Medulla oblongata (tissue), 1 donor: ENCODE measurements around the gene PLSCR3.

Experiments
- DNase-seq: peaks from one replicate; pipeline ENCODE4 v3.0.0-alpha.2; 2015; ENCODE audit errors: extremely low spot score

The PLSCR3 gene

DNA sequence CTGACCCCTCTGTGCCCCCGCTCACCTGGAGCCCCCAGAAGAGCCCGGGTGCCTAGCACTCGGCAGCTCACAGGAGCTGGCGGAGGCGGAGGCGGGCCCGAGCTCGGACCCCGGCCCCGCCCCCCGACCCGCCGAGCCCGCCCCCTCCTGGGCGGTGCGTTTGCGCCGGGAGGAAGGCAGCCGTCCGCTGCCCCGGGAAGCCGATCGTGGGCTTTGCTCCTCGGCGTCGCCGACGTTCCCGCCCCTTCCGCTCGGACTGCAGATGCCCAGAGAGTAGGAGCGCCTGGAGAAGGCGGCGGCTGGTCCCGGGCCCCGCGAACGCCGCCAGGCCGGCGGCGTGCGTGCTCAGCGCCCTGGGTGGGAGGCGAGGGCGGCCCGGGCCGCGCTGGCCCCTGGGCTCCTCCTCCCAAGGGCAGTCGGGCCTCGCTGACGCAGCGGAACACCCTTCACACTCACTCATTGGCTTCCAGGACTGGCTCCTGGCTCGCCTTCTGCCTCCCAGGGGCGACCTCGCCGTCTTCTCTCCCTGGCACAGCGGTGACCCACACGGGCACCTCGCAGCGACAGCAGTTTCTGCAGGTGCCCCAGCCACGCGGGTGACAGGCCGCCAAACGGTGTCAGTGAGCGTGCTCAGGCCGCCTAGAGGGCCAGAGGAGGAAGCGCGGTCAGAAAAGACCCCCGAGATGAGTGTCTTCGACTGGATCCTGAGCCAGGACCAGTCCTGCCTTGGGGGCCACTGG, at the start of gene PLSCR3:
Gene PLSCR3 (minus strand): TSS at position 74 of the 740 bp plus-strand sequence. CDS start 415 bp downstream, outside the sequence.
- DNase-seq, result peak; percentile 85

DNA sequence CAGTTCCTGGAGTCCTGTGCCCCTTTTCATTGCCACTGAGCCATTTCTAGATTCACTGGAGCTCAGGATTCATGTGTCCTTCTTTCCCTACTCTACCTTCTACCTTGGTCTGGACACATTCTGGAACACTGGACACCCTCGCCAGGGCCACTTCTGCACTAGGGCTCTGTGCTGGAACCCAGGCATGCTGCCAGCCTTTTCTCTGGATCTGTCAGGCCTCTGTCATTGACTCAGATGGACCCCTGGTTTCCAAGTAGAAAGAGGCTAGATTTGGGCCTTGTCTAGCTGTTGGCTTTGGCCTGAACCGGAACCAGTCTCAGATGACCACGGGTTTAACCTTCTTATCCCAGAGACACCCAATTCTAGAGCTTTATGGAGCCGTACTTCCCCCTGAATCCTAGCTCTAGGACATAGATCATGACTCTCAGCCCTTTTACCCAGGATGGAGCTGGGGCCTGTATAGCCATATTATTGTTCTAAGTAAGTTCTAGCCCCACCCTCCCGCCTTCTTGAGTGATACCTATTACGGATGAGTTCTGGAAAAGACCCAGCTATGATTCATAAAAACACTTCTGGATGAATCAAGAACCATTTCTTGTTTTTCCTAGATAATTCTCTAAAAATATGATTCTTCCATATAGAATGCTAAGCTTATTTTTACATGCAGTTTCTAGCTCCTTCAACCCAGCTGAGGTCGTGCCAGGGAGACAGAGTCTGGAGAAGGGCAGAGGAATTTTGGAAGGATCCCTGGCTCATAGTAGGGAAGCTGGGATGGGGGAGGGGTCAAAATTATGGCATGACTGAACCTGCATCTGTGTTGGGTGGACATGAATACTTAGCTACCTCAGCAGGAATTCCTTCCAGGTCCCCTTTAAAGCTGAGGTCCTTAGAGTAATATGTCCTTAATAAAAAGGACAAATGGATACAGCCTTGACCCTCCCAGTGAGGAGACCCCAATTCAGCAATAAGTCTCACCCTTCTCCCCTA, 49.5 kb upstream of the PLSCR3 start:
- DNase-seq, result no peak

DNA sequence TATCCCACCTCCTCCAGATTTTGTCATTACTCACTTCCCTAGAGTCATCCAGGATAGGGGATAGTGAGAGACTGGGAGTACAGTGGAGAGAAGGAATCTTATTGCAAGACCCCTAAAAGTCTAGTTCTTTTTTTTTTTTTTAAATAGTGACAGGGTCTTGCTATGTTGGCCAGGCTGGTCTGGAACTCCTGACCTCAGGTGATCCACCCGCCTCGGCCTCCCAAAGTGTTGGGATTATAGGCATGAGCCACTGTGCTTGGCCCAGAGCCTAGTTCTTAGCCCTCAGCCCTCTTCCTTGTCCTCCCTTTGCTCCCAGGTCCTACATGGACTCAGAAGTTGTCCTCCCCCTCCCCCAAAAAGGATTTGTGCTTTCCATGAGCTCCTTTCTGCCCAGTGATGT, 47.8 kb upstream of the PLSCR3 start:
- no peak for DNase-seq

DNA sequence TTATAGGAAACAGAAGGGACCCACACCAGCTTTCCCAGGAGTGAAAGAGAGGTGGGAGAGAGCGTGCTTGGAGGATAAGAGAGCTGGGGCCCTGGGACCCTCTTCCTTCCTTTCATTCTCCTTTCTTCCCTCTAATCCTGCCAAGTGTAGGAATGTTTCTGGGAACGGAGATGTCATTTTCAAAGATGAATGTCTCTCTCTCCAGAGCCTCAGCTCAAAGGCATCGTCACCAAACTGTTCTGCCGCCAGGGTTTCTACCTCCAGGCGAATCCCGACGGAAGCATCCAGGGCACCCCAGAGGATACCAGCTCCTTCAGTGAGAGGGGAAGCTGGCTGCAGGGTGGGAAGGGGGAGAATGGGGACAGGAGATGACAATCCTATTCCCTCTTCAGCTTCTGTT, 46.9 kb upstream of the PLSCR3 start:
- no peak for DNase-seq

DNA sequence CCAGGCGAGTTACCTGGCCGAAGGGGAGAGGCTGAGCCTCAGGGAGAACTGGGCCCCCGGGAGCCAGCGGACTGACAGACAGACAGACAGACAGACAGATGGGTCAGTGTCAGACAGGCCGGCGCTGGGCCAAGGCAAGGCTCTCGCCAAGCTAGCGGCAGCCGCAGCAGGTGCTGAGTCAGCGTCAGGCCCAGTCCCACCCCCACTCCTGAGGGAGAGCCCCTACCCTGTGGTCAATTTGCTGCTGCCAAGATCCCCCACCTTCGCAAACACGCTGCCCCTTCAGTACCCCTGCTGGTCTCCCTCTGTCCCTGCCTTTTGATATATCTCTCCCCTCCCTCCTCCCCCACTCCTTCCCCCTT, 46.5 kb upstream of the PLSCR3 start:
- no peak for DNase-seq

DNA sequence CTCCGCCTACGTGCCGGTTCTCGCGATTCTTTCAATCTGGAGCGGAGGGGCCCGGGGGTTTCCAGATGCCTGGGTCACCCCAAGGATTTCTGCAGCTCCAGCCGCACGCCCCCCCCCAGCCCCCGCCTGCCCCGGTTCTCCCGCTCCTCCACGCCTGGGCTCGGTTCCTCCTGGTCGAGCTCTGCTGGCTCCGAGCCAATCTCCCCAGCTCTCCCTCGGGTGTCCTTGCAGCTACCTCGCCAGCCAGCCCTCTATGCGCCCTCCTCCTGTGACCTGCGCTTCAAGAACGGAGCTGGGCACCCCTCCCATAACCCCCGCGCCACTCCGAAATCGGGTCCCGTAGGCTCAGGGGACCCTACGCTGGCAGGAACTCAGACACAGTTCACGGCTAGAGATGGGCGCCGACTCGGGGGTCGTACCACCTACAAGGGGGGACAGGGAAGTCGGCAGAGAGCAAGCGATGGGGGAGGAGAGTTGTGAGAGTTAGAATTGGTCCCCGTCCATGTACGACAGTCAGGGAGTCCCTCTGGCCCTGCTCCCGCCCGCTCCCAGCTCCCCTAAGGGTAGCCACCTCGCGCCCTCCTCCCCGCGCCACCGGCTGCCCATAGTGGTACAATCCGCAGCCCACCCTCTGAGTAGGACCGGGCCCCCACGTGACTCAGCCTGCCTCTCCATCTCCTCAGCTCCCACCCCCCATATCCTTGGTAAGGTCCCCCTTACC, 45.9 kb upstream of the PLSCR3 start:
- DNase-seq, result peak; percentile 28

DNA sequence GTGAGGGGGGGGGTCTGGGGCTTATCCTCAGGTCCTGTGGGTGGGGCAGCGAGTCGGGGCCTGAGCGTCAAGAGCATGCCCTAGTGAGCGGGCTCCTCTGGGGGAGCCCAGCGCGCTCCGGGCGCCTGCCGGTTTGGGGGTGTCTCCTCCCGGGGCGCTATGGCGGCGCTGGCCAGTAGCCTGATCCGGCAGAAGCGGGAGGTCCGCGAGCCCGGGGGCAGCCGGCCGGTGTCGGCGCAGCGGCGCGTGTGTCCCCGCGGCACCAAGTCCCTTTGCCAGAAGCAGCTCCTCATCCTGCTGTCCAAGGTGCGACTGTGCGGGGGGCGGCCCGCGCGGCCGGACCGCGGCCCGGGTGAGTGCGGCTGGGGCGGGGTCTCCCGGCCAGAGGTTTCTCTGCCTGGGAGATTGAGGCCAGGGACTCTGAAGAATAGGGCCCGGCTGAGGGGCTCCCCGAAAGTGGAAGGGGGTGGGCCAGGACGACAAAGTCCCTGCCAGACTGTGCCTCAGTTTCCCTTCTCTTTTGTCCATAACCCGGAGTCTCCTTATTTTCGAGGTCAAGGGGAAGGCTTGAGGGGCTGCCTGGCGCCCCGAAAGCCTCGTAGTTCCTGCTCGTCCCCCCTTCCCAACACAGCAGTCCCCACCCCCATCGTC, 45.3 kb upstream of the PLSCR3 start, which contains the start of gene FGF11:
Gene FGF11 (plus strand): TSS at position 51 of the 651 bp plus-strand sequence. CDS start 109 bp downstream, at position 160.
- DNase-seq, result no peak

DNA sequence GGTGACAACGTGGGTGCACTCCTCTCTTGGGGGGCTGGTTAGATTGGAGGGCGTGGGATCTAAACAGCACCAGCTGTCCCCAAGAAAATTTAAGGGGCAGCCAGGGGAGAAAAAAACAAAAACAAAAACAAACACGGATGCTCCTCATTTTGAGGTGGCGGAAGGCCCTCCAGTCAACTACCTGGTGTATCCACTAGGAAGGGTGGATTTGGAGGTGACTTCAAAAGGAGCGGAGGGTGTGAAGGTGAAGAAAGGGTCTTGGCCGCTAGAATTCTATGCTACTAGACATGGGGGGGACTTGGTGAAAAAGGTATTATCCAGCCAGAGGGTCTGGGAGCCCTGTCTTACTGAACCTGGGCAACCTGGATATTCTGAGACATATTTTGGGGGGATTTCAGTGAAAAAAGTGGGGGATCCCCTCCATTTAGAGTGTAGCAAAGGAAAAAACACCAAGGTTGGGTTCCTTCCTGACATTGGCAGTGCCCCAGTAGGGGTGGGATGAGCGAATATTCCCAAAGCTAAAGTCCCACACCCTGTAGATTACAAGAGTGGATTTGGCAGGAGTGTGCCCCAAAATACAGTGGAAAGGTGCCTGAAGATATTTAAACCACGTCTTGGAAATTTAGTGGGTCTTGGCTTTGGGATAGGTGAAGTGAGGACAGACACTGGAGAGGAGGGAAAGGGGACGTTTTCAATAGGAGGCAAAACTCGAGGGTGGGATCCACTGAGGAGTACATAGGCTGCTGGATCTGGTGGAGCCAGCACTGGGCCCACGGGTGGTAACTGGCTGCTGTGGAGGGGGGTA, 44.5 kb upstream of the PLSCR3 start:
- DNase-seq, result no peak

DNA sequence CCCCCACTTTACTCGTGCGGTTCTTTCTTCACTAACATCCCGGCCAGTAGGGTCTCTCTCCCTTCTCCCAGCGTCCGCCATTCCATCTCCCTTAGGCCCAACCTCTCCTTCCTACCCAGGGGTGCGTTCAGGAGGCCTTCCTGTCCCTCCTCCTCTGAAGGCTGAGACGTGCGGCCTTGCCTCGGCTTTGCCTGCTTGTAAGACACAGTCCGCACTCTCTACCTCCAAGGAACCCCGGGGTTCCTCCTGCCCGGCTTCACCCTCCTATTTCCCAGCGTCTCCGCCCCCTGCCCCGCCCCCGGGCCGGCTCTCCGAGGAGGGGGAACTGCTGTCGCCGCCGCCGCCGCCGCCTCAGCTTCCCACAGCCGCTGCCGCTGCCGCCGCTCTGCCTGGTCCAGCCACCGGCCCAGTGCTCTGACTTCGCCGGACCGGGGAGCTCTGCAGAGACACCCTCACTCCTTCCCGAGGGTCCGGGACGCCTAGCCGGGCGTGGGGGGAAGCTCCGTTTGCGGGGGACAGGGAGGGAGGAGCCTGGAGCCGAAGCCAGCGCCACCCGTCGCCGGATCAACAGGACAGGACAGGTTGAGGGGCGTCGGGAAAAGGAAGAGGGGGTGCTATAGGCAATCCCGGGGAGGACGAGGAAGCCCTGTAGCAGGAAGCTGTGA, 43.8 kb upstream of the PLSCR3 start:
- peak; percentile 69 for DNase-seq

DNA sequence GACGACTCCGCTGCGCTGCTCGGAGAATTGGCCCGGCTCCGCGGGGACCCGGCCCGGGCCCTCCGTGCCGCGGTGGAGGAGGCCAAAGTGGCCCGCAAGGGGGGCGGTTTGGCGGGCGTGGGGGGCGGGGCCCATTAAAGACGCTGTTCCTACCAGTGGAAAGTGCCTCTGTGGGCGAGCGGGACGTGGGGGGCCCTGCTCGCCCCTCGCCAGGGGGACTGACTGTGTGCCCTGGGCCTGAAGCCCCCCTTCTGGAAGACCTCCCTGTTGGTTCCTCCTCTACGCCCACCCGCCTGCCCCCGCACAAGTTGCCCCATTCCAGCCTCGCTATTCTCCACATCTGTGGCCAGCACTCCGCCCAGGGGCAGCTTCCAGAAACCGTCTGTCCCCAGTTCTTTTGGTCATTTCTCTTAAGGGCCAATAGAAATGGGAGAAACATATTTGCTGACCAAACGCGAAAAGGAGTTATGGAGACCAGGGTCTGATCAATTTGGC, 43.1 kb upstream of the PLSCR3 start:
- no peak for DNase-seq

DNA sequence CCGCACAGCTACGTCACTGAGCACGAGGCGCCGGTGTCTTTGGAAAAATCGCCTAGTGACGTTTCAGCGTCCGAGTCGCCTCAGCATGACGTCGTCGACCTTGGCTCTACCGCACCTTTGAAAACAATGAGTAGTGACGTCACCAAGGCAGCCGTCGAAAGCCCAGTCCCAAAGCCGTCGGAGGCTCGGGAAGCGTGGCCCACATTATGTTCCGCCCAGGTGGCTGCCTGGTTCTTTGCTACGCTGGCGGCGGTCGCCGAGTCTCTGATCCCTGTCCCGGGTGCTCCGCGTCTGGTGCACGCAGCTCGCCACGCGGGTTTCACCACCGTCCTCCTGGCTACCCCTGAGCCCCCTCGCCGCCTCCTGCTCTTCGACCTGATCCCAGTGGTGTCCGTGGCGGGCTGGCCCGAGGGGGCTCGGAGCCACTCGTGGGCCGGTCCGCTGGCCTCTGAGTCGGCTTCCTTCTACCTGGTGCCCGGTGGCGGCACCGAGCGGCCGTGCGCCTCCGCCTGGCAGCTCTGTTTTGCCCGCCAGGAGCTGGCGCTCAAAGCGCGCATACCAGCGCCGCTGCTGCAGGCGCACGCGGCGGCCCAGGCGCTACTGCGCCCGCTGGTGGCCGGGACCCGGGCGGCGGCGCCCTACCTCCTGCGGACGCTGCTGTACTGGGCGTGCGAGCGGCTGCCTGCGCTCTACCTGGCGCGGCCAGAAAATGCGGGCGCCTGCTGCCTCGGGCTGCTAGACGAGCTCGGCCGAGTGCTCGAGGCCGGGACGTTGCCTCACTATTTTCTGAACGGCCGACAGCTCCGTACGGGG, 42.4 kb upstream of the PLSCR3 start:
- DNase-seq, result peak; percentile 82

DNA sequence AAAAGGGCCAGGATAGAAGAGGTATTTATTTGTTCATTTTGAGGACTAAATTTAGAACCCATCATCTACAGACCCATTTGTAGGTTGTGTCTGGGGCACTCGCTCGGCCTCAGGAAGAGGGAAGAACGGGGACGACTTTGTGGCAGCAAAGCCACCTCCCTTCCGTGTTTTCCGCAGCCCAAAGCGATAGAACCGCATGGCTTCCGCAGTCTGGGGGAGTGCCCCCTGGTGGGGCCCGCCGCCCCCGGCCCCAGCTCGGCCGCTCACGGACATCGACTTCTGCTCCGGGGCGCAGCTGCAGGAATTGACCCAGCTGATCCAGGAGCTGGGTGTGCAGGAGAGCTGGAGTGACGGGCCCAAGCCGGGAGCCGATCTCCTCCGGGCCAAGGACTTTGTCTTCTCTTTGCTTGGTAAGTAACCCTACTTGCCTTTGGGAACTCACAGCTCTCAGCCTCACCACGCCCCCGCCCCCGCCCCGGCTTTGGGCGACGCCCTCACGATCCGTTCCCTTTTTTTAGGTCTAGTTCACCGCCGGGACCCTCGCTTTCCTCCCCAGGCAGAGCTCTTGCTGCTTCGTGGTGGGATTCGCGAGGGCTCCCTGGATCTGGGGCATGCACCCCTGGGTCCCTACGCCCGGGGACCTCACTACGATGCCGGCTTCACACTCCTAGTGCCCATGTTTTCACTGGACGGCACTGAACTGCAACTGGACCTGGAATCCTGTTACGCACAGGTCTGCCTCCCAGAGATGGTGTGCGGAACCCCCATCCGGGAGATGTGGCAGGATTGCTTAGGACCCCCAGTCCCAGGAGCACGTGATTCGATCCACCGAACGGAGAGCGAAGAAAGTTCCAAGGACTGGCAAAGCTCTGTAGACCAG, 41.6 kb upstream of the PLSCR3 start:
- no peak for DNase-seq

DNA sequence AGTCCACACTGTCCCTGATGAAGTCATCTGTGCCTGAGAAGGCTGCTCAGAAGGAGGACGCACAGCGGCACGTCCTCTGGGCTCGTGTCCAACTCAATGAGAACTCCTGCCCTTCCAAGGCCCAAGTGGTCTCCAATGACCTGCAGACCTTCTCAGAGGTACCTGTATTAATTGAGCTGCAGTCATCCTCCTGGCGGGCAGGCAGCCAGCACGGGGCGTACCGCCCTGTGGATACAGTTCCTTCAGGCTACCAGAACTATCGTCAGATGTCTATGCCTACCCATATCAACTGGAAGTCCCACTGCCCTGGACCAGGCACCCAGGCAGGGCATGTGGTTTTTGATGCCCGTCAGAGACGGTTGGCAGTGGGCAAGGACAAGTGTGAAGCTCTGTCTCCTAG, 38.0 kb upstream of the PLSCR3 start:
- no peak for DNase-seq

DNA sequence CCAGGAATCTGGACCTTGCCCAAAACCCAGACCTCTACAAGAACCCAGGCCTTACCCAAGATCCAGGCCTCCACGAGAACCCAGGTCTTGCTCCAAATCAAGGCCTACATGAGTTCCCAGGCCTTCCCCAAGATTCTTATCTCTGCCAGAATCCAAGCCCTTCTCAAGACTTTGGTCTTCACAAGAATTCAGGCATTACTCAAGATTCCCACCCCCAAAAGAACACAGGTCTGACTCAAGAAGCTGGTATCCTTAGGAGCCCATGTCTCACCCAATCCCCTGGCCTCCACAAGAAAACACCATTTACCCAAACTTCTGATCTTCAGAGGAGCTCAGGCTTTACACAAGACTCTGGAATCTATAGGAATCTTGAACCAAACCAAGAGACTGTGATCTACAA, 36.9 kb upstream of the PLSCR3 start:
- no peak for DNase-seq

DNA sequence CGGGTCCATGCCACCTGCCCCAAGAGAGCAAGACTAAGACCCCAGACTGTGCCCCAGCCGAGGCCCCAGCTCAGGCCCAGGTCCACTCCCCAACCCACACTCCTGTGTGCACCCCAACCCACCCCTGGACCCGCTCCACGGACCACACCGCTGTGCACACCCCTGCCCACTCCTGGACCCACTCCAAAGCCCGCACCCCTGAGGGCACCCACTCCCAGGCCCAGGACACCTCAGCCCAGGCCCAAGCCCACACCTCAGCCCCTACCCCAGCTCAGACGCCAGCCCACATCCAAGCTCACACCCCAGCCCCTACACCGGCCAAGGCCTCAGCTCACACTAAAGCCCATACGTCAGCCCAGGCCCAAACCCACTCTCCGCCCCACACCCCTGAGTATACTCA, 35.4 kb upstream of the PLSCR3 start:
- no peak for DNase-seq

DNA sequence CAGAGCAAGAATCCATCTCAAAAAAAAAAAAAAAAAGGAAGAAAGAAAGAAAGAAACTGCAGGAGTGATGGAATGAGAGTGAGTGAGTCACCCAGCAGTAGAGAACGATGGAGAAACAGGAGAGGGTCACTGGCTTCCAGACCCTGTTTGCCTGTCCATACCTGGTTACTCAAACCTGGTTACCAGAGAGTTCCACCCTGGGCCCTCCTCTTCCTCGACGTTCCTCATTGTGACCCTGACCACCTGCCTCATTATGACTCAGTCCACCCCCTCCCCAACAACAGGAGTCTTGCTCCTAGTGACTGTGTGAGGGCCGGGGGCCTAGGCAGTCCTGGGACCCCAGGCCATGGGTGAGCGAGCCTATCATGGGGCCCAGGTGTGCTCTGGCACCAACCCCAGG, 34.2 kb upstream of the PLSCR3 start, which contains the start of gene SPEM3:
Gene SPEM3 (plus strand): TSS at position 301 of the 400 bp plus-strand sequence. CDS start 46 bp downstream, at position 347.
- no peak for DNase-seq

DNA sequence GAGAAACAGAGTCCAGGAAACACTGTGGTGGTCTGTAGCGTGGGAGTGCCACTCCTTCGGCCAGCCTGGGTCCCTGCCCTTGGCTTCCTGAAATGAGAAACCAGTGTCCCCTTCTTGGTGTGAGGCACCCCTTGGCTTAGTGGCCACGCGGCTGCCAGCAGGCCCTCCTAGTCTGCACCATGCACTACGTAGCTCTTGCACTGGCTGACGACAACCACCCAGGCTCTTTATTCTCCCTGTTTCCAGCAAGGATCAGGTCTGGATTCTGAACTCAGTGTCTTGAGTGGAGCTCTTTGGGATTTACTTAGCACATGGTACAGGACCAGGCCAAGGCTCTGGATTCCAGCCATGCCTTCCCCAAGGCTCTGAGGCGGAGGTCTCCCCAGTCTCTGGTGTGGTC, 33.2 kb upstream of the PLSCR3 start:
- no peak for DNase-seq

DNA sequence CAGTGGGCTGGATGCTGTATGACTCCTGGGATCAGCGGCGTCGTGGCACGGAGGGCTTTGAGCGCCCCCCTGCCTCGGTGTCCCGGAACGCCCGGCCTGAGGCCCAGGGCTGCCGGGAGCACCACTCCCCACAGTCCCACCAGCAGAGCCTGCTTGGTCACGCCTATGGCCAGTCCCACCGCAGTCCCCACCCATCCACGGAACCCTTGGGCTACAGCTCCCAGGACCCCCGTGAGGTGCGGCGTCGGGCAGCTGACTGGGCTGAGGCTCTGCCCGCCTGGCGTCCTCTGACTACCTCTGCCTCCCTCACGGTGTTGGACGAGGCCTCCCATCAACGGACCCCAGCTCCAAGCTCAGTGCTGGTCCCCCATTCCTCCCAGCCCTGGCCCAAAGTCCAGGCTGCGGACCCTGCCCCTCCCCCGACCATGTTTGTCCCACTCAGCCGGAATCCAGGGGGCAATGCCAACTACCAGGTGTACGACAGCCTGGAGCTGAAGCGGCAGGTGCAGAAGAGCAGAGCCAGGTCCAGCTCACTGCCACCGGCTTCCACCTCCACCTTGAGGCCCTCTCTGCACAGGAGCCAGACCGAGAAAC, 32.7 kb upstream of the PLSCR3 start:
- no peak for DNase-seq
